GM12878 (cell line): ENCODE measurements around the gene DBN1. TPM values are rescaled to one million over a fixed set of nuclear protein-coding genes. Genes with fewer than 3 reads are reported as not detected.

Experiments
- CHD2 ChIP-seq: IDR thresholded peaks from 2 replicates; pipeline ENCODE4 v1.6.1; 2011; ENCODE audit warnings: low read depth, low read length, improper control_type of control experiment, borderline replicate concordance
- CREM ChIP-seq: IDR thresholded peaks from 2 replicates; pipeline ENCODE4 v1.6.1; 2014; ENCODE audit warnings: antibody characterized with exemption, low read depth
- E2F8 ChIP-seq: fragments of 450-650 bp; IDR thresholded peaks from 2 replicates; pipeline ENCODE4 v1.6.1; 2018; ENCODE audit warnings: mild to moderate bottlenecking, low read depth, moderate library complexity; ENCODE audit not compliant: partially characterized antibody
- MYC ChIP-seq: IDR thresholded peaks from 2 replicates; pipeline ENCODE4 v1.6.1; 2011; ENCODE audit warnings: mild to moderate bottlenecking, low read length, moderate library complexity, inconsistent platforms; ENCODE audit not compliant: insufficient read depth, insufficient replicate concordance, insufficient read length, severe bottlenecking
- POLR2A ChIP-seq: IDR thresholded peaks from 2 replicates; pipeline ENCODE4 v1.6.1; 2011; ENCODE audit warnings: low read depth, mild to moderate bottlenecking, low read length
- POU2F2 ChIP-seq: IDR thresholded peaks from 3 replicates; pipeline ENCODE4 v1.6.1; 2011; ENCODE audit warnings: low read depth, mild to moderate bottlenecking, low read length, borderline replicate concordance
- SKIL ChIP-seq: fragments of 450-650 bp; IDR thresholded peaks from 2 replicates; pipeline ENCODE4 v1.6.1; 2017; ENCODE audit warnings: mild to moderate bottlenecking, low read depth, inconsistent platforms; ENCODE audit not compliant: poor library complexity, severe bottlenecking
- SRF ChIP-seq, 2 experiments: IDR thresholded peaks; 2 replicates each; pipeline ENCODE4 v1.6.1; 2011; ENCODE audit warnings: low read depth in 2 of 2, low read length in 2 of 2, mild to moderate bottlenecking in 1 of 2, moderate library complexity in 1 of 2
- polyA plus RNA-seq, 11 experiments: library from polyadenylated mRNA; depleted of rRNA in 4 of 11; unstranded in 6 of 11; stranded (reverse) in 5 of 11; fragments of >200 nt; fragmentation: Nextera tagmentation in 4 of 11; fragmentation: Illumina TruSeq in 1 of 11; extraction: Ambion mirVana in 4 of 11; extraction: Trizol in 1 of 11; gene quantifications; 1 replicate in 1 of 11; 2 replicates in 10 of 11; pipeline versions ENCODE4 v1.2.1 to v1.2.3, GENCODE V29; 2011 to 2016; ENCODE audit warnings: inconsistent platforms in 2 of 11, missing spikeins in 2 of 11, low read depth in 1 of 11
- total RNA-seq, 4 experiments: library from RNA; depleted of rRNA in 3 of 4; stranded (reverse); fragments of >200 nt in 3 of 4; fragmentation: Illumina TruSeq in 1 of 4; extraction: Trizol in 1 of 4; gene quantifications; 2 replicates each; pipeline versions ENCODE4 v1.2.1 to v1.2.3, GENCODE V29; 2013 to 2021

Gene DBN1
- total and polyA plus RNA-seq, 10 of the 15 experiments (the other 5 are each of a cell fraction or from before 2014, with no cell fraction given) = 0.18 to 81.0 (median 27.9) TPM

- TF ChIP-seq E2F8 = no peak
- TF ChIP-seq POU2F2 = no peak
- peak; percentile 83 for TF ChIP-seq CHD2
- no peak for TF ChIP-seq SRF (IDR thresholded peaks at IDR 0.05; ENCODE audit: low read depth in 2 of 2, low read length in 2 of 2)
- TF ChIP-seq POLR2A = no peak
- TF ChIP-seq SKIL = peak; percentile 30
- peak; percentile 94 for TF ChIP-seq CREM
- peak; percentile 47 for TF ChIP-seq MYC
Observed at GRCh38 chr5:177516601-177517568, 43.5 kb upstream of the DBN1 start, which contains the start of gene DDX41 (continued).
